Peyer's patch (tissue), 4 donors: ENCODE results near the gene ENAM.

Experiments
- POLR2A ChIP-seq, 2 donors: fragments of 450-650 bp; IDR thresholded peaks; one replicate each; pipeline ENCODE4 v1.5.1; 2017; ENCODE audit warnings: antibody characterized with exemption in 2 of 2, mild to moderate bottlenecking in 2 of 2, moderate library complexity in 2 of 2
- TF ChIP-seq, protein P1 (sequence below), 6 experiments: fragments of 450-650 bp in 4 of 6; fragments of 200-600 bp in 2 of 6; sonication (generic) in 1 of 6; IDR thresholded peaks; one replicate each; pipeline ENCODE4 v1.5.1; 2017 to 2019; ENCODE audit warnings: antibody characterized with exemption in 6 of 6, mild to moderate bottlenecking in 3 of 6, moderate library complexity in 1 of 6

DNA sequence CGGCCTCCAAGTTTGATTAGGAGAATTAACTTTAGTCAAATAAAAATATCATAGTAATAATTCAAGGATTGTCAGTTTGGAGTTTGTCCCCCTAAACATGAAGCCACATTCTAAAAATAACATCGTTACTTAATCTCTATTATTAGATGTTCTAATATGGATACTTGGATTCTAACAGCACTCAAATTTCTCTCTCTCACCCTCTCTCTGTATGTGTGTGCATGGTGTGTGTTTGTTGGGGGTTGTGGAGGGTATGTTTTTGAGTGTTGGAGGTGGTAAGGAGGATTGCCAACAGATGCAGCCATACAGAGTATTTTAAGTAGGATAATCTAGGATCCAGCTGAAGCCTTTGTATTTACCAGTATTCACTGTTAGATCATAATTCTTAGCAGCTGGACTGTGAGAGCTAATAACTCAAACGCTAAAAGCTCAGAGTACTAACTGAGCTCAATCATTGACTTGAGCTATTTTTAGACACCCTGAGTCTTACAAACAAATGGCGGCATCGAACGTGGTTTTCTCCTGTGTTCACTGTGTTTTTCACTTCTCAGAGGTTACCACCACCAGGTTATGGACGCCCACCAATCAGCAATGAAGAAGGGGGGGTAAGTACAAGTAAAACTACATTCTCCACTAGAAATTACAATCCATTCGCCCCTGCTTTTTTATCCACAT, 8.8 kb downstream of the ENAM start:
- TF ChIP-seq POLR2A (IDR thresholded peaks at IDR 0.05), result no peak
- TF ChIP-seq, protein P1, sequence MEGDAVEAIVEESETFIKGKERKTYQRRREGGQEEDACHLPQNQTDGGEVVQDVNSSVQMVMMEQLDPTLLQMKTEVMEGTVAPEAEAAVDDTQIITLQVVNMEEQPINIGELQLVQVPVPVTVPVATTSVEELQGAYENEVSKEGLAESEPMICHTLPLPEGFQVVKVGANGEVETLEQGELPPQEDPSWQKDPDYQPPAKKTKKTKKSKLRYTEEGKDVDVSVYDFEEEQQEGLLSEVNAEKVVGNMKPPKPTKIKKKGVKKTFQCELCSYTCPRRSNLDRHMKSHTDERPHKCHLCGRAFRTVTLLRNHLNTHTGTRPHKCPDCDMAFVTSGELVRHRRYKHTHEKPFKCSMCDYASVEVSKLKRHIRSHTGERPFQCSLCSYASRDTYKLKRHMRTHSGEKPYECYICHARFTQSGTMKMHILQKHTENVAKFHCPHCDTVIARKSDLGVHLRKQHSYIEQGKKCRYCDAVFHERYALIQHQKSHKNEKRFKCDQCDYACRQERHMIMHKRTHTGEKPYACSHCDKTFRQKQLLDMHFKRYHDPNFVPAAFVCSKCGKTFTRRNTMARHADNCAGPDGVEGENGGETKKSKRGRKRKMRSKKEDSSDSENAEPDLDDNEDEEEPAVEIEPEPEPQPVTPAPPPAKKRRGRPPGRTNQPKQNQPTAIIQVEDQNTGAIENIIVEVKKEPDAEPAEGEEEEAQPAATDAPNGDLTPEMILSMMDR (IDR thresholded peaks at IDR 0.05), result no peak
